GM19463 (cell line): ENCODE data around the gene TMEM185A.
"Not testable (repeated sequence)": the region's sequence is repeated elsewhere in the genome, so short reads cannot be mapped to it uniquely, and the experiment has no call there.

Experiments used
- ATAC-seq: cut with Tn5 transposase; IDR thresholded peaks from one replicate; pipeline ENCODE4 v1.9.1; 2021; ENCODE audit warnings: mild to moderate bottlenecking, moderate library complexity; ENCODE audit not compliant: unreplicated experiment

The TMEM185A gene

DNA sequence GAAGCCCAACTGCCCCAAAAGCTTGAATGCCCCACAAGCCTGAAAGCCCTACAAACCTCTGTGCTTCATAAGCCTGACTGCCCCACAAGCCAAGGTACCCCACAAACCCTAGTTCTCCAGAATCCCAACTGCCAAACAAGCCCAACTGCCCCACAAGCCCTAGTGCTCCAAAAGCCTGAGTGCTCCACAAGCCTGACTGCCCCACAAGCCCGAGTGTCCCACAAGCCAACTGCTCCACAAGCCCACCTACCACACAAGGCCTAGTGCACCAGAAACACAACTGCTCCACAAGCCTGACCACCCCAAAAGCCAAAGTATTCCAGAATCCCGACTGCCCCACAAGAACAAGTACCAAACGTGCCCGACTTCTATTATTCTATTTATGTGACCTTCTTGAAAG is 68.2 kb downstream of the TMEM185A start:
- no peak for ATAC-seq

DNA sequence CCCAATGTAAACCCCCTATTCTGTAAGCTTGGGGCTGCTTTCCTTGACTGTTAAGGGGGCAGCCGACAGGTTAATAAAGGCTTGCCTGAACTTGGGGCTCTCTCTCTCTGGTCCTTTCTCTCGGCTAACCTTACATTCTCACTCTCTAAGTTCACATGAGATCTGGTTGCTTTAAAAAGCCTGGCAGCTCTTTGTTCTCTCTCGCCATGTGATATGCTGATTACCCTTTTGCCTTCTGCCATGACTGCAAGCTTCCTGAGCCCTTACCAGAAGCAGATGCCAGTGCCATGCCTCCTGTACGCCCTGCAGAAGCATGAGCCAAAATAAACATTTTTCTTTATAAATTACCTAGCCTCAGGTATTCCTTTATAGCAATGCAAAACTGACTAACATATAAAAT is 76.3 kb downstream of the TMEM185A start:
- not testable (repeated sequence) for ATAC-seq

DNA sequence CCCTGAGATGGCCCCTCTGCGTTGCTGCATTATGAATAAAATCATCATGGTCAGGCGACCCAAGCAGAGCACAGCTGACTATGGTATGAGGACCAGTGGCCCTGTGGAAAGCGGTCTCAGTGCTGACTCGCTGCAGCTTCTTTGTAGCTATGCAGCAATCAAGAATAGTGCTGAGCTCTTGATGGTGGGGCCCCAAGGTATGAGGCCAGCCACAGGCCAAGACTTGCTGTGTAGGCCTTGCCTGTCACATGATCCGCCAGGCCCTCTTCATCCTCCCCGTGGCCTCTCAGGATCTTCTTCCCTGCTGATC is 79.7 kb downstream of the TMEM185A start:
- ATAC-seq, result not testable (repeated sequence)

DNA sequence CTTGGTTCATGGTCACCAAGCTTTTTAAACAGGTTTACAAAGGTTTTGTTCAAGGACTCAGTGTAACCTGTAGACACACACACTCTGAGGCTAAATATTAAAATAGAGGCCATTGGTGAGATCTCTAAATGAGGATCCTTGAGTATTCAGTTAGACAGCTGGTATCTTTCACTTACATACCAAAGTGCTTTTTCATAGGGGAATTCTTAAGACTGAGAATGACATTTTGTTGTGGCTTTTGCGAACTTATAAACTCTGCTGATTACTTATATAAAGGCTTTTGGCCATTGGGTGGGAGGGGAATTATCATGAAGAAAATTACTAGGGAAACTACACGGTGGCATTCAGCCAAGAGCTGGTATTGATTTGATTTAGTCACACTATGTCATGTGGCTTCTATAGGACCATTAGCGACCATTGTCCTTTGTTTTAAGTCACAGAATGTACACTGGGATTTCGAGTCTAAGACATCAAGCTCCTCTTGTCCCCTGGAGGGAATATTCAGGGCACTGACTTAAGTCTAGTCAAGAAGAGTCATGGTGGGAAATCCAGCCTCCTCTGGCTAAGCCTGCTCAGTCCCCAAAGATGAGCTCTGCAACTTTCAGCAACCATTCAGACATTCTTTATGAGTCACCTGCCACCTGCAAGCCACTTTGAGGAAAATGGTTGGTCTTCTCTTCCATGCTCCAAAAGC is 80.2 kb downstream of the TMEM185A start:
- ATAC-seq, result peak; percentile 43

DNA sequence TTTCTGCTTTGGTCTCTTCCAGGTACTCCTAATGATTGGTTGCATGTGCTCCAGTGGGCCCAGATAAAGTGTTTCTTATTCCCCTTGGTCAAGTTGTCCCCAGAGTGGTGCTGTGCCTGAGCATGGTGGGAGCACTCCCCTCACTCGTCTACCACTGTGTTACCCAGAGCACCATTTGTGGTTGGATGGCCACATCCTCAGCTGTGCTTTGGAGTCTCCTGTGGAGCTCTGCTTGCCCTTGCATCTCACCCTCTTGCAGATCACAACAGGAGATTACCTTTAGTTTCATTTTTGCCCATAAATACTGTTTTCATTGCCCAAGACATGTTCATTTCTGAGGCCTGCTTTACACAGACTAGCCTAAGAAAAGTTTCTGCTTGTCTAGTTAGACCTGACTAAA is 81.1 kb downstream of the TMEM185A start:
- ATAC-seq, result not testable (repeated sequence)

DNA sequence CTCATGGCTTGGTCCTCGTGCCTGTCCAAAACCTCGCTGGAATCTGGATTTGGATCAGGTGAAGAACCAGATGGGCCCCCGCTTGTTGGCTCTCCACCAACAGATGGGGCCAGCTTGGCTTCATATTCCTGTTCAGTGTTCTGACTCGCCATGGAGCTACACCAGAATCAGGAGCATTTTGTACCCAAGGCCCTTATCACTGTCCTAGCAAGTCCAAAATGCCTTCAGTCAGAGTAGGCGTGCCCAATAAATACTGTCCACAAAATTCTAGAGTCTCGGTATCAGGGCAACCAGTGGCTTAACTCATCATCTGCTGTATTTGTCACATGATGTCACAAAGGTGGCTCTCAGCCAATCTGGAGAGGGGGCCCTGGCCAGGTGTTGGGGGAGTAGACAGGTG is 81.9 kb downstream of the TMEM185A start, which contains the start of gene HSFX3:
Gene HSFX3, minus strand, starts transcription at position 224 of the 400 bp plus-strand sequence. Its CDS starts 72 bp downstream, at position 152.
- ATAC-seq, result not testable (repeated sequence)

DNA sequence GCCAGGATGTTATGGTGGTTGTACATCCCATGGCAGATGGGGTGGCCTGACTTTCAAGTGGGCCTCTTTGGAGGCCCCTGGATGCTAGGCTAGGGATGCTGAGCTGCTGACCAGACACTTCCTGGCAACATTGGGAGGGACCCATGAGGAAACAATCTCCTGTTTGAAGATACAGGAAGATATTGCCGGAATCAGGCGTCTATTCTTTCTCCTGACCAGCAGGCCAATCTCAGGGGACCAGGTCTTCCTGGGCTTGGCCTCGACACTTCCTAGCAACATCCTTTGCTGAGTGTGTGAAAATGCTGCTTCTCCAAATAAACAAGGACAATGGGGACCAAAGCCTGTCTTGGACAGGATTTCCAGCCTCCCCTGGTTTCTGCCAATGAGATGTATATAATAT is 83.8 kb downstream of the TMEM185A start:
- ATAC-seq, result not testable (repeated sequence)

DNA sequence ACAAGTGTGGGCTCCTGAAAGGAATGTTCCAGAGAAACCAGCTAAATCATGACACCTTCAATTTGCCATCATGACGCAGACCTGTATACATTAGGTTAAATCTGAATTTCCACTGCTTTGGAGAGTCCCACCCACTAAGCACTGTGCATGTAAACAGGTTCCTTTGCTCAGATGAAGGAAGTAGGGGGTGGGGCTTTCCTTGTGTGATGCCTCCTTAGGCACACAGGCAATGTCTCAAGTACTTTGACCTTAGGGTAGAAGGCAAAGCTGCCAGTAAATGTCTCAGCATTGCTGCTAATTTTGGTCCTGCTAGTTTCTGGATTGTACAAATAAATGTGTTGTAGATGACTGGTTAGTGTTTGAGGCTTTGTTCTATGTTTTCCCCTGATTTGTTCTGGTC is 84.6 kb downstream of the TMEM185A start:
- not testable (repeated sequence) for ATAC-seq
